PFSK-1 (cell line): ENCODE results near the gene TMEM272.

Experiments used
- POLR2AphosphoS5 ChIP-seq: IDR thresholded peaks from 2 replicates; pipeline ENCODE4 v1.6.1; 2012; ENCODE audit warnings: low read depth, mild to moderate bottlenecking, control low read depth, low read length, moderate library complexity
- TAF1 ChIP-seq: IDR thresholded peaks from 2 replicates; pipeline ENCODE4 v1.6.1; 2012; ENCODE audit warnings: low read length, control low read depth, borderline replicate concordance; ENCODE audit not compliant: insufficient read depth

GRCh38 chr13:51780099-51780498 is 64.9 kb downstream of the TMEM272 start:
- TF ChIP-seq TAF1 = no peak
- TF ChIP-seq POLR2AphosphoS5 = no peak
